A172 (cell line): Measurements from ENCODE around the gene ELOF1. TPM values are rescaled to one million over a fixed set of nuclear protein-coding genes. Genes with fewer than 3 reads are reported as not detected.

ENCODE experiments used
- DNase-seq: peaks from one replicate; pipeline ENCODE4 v3.0.0-alpha.2; 2015; ENCODE audit warnings: low spot score
- total RNA-seq: library from RNA; depleted of rRNA; stranded (reverse); fragments of >200 nt; shearing (Covaris generic); gene quantifications from 2 replicates; pipeline ENCODE4 v1.2.3, GENCODE V29; 2014; rRNA removed

ELOF1 gene
- total RNA-seq, 1 experiment from 2014 or later, result 66.7 TPM

DNA sequence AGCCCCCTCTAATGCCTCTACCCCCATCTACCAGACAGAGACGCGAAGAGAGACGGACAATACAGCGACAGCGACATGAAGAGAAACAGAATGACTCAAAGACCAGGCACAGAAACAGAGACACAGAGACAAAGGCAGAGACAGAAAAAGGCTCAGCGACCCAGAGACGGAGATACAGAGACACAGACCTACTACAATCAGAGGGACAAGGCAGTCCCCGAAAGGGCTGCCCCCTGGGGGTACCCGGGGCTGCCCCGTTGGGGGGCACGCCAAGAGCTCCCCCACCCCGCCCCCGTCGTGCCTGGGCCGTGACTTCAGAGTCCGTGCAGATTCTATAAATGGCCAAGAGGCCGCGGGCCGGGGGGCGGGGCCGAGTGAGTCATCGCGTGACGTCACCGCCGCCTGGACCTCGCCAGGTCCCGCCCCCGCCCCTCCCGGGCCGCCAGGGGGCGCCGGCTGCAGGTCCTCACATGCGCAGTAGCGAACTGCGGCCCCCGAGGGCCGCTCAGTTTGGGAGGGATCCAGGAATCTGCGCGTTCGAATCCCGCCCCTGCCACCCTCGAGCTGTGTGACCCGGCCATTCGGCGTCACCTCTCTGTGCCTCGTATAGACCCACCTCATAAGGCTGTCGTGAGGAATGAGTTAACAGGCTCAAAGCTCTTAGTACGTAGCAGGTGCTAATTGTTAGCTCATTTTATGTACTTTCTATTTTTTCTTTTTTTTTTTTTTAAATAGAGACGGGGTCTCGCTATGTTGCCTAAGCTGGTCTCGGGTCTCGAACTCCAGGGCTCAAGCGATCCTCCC, 23.0 kb downstream of the ELOF1 start:
- DNase-seq, result peak; percentile 78

DNA sequence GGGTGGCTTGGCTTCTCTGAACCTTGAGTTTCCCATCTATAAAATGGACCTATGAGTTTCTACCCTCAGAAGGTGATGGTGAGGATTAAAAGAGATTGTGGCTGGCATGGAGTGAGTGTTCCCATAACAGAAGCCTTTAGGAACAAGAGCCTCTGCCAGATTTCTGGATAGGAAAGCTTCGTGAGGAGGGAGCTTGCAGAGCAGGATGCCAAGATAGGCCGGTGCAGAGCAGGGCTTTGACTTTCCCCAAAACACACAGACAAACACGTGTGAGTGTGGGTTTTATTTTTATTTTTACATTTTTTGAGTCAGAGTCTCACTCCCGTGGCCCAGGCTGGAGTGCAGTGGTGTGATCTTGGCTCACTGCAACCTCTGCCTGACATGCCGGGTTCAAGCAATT, 24.1 kb downstream of the ELOF1 start:
- DNase-seq, result no peak

DNA sequence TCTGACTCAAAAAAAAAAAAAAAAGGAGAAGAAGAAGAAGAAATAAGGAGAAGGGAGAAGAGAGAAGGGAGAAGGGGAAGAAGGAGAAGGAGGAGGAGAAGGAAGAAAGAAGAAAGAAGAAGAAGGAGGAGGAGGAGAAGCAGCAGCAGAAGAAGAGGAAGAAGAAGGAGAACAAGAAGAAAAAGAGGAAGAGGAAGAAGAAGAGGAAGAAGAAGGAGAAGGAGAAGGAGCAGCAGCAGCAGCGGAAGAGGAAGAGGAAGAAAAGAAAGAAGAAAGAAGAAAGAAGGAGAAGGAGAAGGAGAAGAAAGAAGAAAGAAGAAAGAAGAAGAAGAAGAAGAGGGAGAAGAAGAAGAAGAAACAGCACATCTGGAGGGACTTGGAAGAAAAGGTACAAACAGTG, 24.5 kb downstream of the ELOF1 start:
- no peak for DNase-seq

DNA sequence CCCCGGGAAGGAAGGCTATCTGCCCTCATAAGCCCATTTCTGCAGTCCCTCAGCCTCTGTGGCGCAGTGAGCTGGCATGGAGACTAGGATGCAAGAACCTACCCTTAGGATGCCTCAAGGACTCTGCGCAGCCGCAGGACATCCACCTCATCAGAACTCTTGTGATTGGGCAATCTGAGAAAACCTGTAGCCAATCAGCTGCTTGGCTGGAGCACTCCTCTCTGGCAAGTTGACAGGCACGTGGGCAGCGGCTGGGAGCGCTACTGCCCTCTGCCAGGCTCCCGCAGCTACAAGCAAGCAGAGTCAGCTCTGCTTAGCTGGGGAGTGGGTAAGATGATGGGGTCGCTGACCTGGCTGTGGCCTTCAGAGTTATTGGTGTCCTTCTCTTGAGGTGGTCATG, 28.6 kb downstream of the ELOF1 start:
- DNase-seq, result peak; percentile 61

DNA sequence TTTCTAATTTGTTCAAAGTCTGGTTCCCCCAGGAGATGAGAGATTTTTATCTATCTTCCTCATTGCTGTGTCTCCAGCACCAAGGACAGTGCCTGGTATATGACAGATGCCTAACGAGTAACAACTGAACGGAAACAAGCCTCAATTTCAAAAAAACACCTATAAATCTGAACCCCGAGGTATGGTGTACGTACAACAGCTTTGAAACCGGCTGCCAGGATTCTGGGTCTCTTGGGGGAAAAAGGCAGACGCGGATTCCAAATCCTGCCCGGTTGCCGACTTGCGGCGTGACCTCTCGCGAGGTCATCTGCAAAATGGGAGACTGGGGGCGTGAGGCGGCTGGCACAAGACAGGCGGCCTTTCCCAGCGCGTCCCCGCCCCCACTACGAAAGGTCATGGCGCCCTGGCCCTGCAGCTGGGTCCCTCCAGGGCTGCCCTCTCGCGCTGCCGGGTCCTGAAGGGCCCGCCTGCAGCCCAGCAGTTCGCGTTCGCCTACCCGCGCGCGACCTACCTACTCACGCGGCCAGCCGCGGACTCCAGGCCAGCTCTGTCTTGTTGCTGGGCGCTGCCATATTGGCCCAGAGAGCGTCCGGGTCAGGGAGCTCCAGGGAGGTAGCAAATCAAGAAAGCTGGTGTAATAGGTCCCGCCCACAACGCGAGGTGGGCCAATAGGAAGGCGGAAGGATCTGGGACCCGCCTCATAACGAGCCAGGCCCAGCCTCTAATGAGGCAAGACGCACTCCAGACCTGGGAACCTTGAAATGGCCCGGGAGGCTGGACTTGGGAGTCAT, 30.3 kb downstream of the ELOF1 start, which contains the start of gene ECSIT:
Gene ECSIT, minus strand, starts transcription at position 584 of the 791 bp plus-strand sequence. CDS start 9,964 bp downstream, outside the sequence.
- peak; percentile 99 for DNase-seq

DNA sequence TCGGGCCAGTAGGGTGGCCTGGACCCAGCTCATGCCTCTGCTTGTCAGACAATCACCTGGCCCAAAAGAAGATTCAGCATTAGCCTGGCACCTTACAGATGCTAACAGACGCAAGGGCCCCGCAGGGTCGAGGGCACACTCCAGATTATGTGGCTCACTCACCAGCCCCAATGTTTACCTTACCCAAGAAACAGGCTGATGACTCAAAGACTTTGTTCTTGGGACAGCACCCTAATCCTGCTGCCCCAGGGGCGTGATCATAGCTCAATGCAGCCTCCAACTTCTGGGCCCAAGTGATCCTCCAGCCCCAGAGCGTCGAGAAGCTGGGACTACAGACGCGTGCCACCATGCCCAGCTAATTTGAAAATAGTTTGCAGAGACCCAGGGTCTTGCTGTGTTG, 39.9 kb downstream of the ELOF1 start:
- DNase-seq, result no peak

DNA sequence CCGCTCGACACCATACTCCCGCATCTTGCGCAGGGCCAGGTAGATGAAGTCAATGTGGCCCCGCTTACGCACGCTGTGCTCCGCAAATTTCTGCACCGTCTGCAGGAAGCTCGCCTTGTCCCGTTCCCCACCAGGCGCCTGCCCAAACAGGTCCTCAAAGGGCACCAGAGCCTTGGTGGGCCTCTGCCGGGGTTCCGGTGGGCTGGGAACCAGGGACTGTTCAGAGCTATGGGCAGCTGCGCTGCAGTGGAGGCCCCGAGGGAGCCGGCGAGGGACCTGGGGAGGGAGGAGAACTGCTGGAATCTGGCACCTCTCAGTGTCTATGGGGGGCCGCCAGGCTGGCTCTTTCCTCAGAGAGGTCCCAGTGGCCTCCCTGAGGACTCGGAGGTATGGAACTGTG, 45.1 kb downstream of the ELOF1 start:
- no peak for DNase-seq

DNA sequence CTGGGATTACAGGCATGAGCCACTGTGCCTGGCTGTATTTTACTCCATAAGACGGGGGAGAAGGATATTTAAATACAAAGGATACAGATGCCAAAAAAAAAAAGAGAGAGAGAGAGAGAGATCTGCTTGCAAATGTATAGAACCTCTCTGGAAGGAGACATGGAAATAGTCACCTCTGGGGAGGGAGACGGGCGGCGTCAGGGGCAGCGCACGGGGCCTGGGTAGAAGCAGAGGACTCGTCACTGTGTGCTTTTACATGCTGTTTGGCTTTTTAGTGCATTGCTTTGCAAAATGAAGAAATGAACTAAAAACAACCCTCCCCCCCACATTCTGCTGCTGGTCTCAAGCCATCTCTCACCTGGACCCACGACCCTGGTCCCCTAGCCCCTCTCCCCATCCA, 48.6 kb downstream of the ELOF1 start:
- DNase-seq, result no peak

DNA sequence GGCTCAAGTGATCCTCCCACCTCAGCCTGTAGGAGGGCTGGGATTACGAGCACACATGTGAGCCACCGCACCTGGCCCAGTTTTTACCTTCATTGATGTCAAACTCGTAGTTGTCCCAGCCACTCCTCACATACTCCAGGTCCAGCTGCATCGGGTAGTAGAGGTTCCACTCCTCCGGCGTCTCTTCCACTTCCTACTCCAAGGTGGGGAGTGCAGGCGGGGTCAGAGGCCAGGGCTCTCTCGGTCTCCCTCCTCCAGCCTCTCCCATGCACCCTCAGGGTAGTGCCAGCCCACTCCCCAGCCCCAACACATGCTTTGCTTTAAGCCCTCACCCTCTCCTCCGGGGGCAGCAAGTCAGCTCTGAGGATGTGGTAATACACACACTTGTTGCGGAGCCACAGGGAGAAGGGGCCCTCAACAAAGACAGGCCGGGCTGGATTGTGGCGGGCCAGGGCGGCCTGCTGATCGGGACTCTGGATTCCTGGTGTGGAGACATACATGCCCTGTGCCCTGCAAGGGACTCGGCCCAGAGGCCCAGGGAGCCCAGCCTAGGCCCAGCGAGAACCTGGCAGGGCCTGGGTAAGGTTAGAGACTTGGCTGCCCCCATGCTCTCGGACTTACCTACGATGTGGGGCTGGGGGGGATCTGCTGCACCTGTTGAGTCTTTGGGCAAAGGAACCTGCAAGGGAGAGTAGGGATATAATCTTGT, 51.5 kb downstream of the ELOF1 start:
- no peak for DNase-seq

DNA sequence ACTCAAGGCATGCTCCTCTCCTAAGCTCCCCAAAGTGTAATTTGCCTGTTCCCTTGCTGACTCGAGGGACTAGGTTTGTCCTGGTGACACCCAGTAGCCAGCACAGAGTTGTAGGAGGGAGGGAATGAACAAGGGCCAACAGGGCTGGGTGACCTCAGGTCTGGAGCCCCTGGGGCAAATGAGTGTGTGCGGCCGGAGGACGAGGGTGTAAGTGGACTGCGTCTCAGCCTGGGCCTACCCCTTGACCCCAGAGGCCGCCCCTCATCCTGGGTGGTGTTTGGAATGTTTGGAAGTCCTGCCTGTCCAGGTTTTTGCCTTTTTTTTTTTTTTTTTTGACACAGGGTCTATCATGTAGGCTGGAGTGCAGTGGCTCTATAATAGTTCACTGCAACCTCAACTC, 52.1 kb downstream of the ELOF1 start:
- no peak for DNase-seq

DNA sequence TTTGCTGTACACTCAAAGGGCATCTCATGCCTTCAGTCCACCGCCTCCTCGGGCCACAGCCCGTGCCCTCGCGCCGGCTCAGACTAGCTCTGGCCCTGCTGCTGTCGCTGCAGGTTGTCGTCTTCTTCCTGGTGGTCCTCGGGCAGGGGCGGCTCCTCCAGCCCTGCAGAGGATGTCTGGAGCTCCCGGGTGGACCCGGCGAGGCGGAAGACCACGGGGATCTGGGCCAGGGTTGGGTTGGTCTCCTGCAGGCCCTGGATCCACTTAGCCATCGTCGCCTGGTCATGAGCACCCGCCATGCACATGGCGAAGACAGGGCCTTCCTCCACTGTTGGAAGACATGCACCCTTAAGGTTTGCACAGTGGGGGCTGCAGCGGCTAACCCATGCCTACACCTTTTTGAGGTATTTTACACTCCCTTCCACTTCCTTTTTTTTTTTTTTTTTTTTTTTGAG, 52.9 kb downstream of the ELOF1 start:
- DNase-seq, result no peak

DNA sequence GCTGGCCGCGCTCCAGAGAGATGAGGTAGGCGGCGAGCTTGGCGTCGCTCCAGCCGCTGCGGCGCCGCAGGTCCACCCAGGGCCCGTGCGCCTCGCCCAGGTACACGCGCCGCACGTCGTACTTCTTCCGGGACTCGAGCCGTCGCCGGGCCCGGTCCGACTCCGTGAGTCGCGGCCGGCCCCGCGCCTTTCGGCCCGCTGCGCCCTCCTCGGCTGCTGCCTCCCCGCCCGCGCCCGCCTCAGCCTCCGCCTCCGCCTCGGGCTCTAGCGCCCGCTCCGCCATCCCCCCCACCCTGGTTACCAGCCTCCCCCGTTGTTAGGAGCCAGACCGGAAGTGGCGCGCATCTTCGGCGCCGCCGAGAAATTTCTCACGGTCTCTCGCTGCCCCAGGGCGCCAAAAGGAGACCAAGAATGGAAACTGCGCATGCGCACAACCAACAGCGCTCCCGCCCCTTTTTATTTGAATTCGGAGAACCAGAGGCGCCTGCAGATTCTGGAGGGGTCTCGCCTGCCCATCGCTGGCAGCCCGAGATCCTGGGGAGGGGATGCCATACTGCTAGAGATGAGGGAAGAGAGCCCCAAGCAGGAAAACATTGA, 53.4 kb downstream of the ELOF1 start, which contains the start of gene ZNF653:
Gene ZNF653, minus strand, starts transcription at position 336 of the 597 bp plus-strand sequence. Its CDS starts 53 bp downstream, at position 283.
- DNase-seq, result peak; percentile 94

DNA sequence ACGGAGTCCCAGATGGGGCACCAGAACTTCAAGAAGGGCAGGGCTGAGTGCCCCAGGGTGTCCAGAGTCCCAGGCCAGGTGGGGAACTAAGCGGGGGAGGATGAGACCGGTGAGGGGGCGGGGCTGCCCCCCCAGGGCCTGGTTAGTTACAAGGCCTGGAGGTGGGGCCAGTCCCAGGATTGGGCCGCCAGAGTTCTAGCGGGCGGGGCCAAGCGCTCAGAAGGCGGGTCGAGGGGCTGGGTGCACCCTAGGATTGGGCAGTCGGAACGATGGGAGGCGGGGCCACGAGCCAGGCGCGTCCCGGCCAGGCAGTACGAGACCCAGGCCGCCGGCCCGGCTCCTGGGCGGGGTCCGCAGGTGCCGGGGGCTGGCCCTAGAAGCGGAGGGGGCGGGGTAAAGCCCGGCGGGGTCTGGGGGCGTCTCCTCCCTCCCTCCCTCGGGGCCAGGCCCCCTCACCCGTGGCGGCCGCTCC, 54.0 kb downstream of the ELOF1 start:
- DNase-seq, result peak; percentile 95

DNA sequence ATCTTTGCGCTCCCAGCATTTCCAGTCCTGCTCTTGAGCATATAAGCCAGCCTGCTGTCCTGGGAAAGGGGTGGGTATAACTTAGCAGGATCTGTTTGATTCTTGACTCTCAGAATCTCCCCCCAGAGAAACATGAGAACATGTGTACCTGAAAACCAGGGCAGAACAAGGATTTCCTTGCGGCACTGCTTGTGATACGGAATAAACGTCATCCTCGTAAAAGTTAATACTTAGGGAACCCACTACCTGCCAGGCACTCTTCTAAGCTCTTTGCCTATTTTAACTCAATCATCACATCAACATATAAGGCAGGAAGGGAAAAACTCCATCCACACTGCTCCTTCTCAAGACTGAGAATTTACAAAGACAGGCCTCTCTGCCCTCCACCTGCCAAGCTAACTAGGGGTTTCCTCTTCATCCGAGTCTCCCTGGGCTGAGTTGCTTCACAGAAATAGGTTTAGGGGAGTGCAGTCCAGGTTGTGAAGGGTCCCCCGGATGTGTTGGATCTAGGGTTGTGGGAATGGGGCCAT, 54.5 kb downstream of the ELOF1 start:
- no peak for DNase-seq

Other genes with a start within 250 kb of the ELOF1 start
- 1.3 and 2.6 TPM in 2 replicates for gene RAB3D, start 219.6 kb downstream of the ELOF1 start, total RNA-seq
- gene TMEM205, start 213.0 kb downstream of the ELOF1 start, total RNA-seq, result 54.9 and 114 TPM in 2 replicates
- gene CCDC159, start 212.7 kb downstream of the ELOF1 start, total RNA-seq, result 1.3 and 10.1 TPM in 2 replicates
- gene PLPPR2, start 203.8 kb downstream of the ELOF1 start, total RNA-seq, result 15.7 and 19.4 TPM in 2 replicates
- gene SWSAP1, start 184.6 kb downstream of the ELOF1 start, total RNA-seq, result 0.65 and 1.6 TPM in 2 replicates
- 3.7 and 5.3 TPM in 2 replicates for gene EPOR, start 174.9 kb downstream of the ELOF1 start, total RNA-seq
- 4.8 and 11.1 TPM in 2 replicates for gene RGL3, start 139.9 kb downstream of the ELOF1 start, total RNA-seq
- gene ODAD3, start 124.1 kb downstream of the ELOF1 start, total RNA-seq, result 1.5 and 6.1 TPM in 2 replicates
- 149 and 173 TPM in 2 replicates for gene PRKCSH, start 123.6 kb downstream of the ELOF1 start, total RNA-seq
- not detected in 2 replicates for gene ELAVL3, start 78.2 kb downstream of the ELOF1 start, total RNA-seq
- 5.2 and 21.2 TPM in 2 replicates for gene ZNF653, start 53.4 kb downstream of the ELOF1 start, total RNA-seq
- 44.0 and 54.0 TPM in 2 replicates for gene ECSIT, start 30.1 kb downstream of the ELOF1 start, total RNA-seq
- 0.78 and 1.9 TPM in 2 replicates for gene CNN1, start 20.4 kb downstream of the ELOF1 start, total RNA-seq
- gene ACP5, start 18.4 kb upstream of the ELOF1 start, total RNA-seq, result 15.5 and 24.8 TPM in 2 replicates
- gene ZNF627, start 38.3 kb upstream of the ELOF1 start, total RNA-seq, result 18.8 and 23.0 TPM in 2 replicates
- gene ZNF823, start 179.7 kb upstream of the ELOF1 start, total RNA-seq, result 6.9 and 17.8 TPM in 2 replicates
- 6.2 and 6.9 TPM in 2 replicates for gene ZNF441, start 207.8 kb upstream of the ELOF1 start, total RNA-seq
- gene ZNF491, start 239.3 kb upstream of the ELOF1 start, total RNA-seq, result not detected in 2 replicates